Tracheal epithelial cell (primary cell): ENCODE results near the gene TADA2B. TPM values are rescaled to one million over a fixed set of nuclear protein-coding genes. Genes with fewer than 3 reads are reported as not detected.

Experiments used
- total RNA-seq: library from RNA; depleted of rRNA; stranded (reverse); fragments of >200 nt; gene quantifications from 2 replicates; pipeline ENCODE4 v1.2.1, GENCODE V29; 2014

Gene TADA2B
- total RNA-seq: 11.1 and 12.0 TPM in 2 replicates

GRCh38 chr4:7043284-7044136, at the start of gene TADA2B:
Gene TADA2B, plus strand, starts transcription at chr4:7043372. Its CDS starts 208 bp downstream, at chr4:7043580.

GRCh38 chr4:7067452-7068278, 24.5 kb downstream of the TADA2B start, which contains the start of gene GRPEL1:
Gene GRPEL1, minus strand, starts transcription at chr4:7068064. Its CDS starts 32 bp downstream, at chr4:7068032.

Other genes with a start within 250 kb of the TADA2B start
- 113 and 127 TPM in 2 replicates for gene TBC1D14, start 133.5 kb upstream of the TADA2B start, total RNA-seq
- gene GRPEL1, start 24.7 kb downstream of the TADA2B start, total RNA-seq: 38.8 and 57.1 TPM in 2 replicates
- gene SORCS2, start 149.2 kb downstream of the TADA2B start, total RNA-seq: under 0.01 and 0.48 TPM in 2 replicates